Measurements from ENCODE around the gene TRAPPC5.

Gene TRAPPC5

GRCh38 chr19:7682175-7682855 lies 1.7 kb downstream of the TRAPPC5 start:
- H3K27me3 ChIP-seq = peaks cover 19% of the 10 kb centered on the region
- no peak for DNase-seq
- H3K4me3 ChIP-seq (ENCODE audit: low read depth, low read length) = no peak overlapping the region
- no peak for TF ChIP-seq CTCF (IDR thresholded peaks at IDR 0.05; ENCODE audit: low read depth, low read length)
- H3K4me1 ChIP-seq = no peaks in the 10 kb centered on the region
- peaks cover 11% of the 10 kb centered on the region for H3K36me3 ChIP-seq
- H3K9me3 ChIP-seq = no peaks in the 10 kb centered on the region

- Histone ChIP-seq H3K36me3 (peaks cover 11% of the 10 kb centered on the region), H3K4me3 (ENCODE audit: low read depth, low read length) (no peak overlapping the region), H3K27me3 (no peaks in the 10 kb centered on the region), H3K9me3 (no peaks in the 10 kb centered on the region), H3K4me1 (no peaks in the 10 kb centered on the region)
- no peak for TF ChIP-seq CTCF (IDR thresholded peaks at IDR 0.05; ENCODE audit: low read depth, low read length)
- DNase-seq = peak; percentile 35
Measured at GRCh38 chr19:7685546-7686445, 5.2 kb downstream of the TRAPPC5 start.

GRCh38 chr19:7687177-7687576 lies 6.5 kb downstream of the TRAPPC5 start:
- H3K4me1 ChIP-seq = no peaks in the 10 kb centered on the region
- H3K27me3 ChIP-seq = no peaks in the 10 kb centered on the region
- peaks cover 11% of the 10 kb centered on the region for H3K36me3 ChIP-seq
- no peak for TF ChIP-seq CTCF (IDR thresholded peaks at IDR 0.05; ENCODE audit: low read depth, low read length)
- no peak for DNase-seq
- H3K9me3 ChIP-seq = no peaks in the 10 kb centered on the region; the same call in 1 of the 2 replicates
- H3K4me3 ChIP-seq (ENCODE audit: low read depth, low read length) = no peak overlapping the region

- H3K4me3 ChIP-seq (ENCODE audit: low read depth, low read length) = no peak overlapping the region
- no peaks in the 10 kb centered on the region; the same call in 1 of the 2 replicates for H3K9me3 ChIP-seq
- H3K27me3 ChIP-seq = no peaks in the 10 kb centered on the region
- no peak for TF ChIP-seq CTCF (IDR thresholded peaks at IDR 0.05; ENCODE audit: low read depth, low read length)
- no peaks in the 10 kb centered on the region for H3K36me3 ChIP-seq
- no peaks in the 10 kb centered on the region for H3K4me1 ChIP-seq
- DNase-seq = no peak
Measured at GRCh38 chr19:7689165-7689564, 8.5 kb downstream of the TRAPPC5 start.

GRCh38 chr19:7690779-7691258 lies 10.2 kb downstream of the TRAPPC5 start:
- no peaks in the 10 kb centered on the region for H3K4me1 ChIP-seq

More at GRCh38 chr19:7690779-7691258, 10.2 kb downstream of the TRAPPC5 start:
- Histone ChIP-seq H3K36me3 (no peaks in the 10 kb centered on the region), H3K9me3 (no peaks in the 10 kb centered on the region; the same call in 1 of the 2 replicates), H3K4me3 (ENCODE audit: low read depth, low read length) (no peak overlapping the region), H3K27me3 (no peaks in the 10 kb centered on the region)
- no peak for TF ChIP-seq CTCF (IDR thresholded peaks at IDR 0.05; ENCODE audit: low read depth, low read length)
- DNase-seq = no peak
